HG02884 (cell line): ENCODE data around the gene GIGYF2.

Experiments used
- ATAC-seq: cut with Tn5 transposase; IDR thresholded peaks from one replicate; pipeline ENCODE4 v1.9.1; 2021; ENCODE audit warnings: mild to moderate bottlenecking, moderate library complexity; ENCODE audit not compliant: unreplicated experiment

Gene GIGYF2

DNA sequence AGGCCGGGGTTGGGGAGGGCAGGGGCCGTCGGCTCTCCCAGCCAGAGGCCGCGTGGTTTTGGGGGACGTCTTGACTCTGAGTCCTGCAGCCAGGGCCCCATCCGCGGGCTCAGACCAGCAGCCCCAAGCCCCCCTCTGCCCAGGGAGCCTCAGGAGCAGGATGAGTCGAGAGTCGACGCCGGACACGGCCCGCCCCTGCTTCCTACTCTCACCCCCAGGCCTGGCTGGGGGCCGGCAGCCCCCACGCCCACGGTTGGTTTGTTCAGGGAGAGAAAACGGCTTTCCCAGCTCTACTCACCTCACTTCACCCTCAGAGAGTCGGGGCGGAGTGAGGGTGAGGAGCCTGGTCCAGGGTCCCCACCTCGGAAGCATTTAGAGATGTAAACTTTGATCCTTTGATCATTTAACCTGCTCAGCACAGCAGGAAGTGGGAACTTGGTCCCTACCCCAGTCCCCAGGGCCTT lies 179.9 kb downstream of the GIGYF2 start:
- no peak for ATAC-seq

DNA sequence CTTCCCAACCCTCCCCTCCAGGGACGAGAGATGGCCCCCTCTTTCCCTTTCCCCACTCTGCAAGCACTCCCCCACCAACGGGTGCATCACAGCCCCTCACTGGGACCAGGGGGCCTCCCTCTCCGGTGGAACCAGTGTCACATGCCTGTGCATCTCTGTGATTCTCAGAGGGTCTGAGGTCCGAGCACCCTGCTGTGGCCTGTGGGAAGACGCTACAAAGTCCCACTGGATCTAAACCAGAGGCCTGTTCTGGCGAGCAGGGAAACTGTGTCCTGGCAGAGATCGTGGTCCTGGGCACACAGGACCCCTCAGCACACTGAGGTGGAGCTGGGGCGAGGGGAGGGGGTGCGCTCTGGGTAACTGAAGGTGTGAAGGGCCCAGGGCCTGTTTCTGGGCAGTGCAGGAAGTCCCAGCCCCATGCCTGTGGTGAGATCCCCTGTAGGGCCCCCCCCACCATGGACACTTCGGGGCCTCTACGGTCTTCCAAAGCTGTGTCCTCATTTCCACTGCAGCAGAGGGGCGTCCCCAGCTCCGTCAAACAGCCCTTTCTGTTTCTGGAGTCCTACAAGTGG lies 180.9 kb downstream of the GIGYF2 start:
- no peak for ATAC-seq

DNA sequence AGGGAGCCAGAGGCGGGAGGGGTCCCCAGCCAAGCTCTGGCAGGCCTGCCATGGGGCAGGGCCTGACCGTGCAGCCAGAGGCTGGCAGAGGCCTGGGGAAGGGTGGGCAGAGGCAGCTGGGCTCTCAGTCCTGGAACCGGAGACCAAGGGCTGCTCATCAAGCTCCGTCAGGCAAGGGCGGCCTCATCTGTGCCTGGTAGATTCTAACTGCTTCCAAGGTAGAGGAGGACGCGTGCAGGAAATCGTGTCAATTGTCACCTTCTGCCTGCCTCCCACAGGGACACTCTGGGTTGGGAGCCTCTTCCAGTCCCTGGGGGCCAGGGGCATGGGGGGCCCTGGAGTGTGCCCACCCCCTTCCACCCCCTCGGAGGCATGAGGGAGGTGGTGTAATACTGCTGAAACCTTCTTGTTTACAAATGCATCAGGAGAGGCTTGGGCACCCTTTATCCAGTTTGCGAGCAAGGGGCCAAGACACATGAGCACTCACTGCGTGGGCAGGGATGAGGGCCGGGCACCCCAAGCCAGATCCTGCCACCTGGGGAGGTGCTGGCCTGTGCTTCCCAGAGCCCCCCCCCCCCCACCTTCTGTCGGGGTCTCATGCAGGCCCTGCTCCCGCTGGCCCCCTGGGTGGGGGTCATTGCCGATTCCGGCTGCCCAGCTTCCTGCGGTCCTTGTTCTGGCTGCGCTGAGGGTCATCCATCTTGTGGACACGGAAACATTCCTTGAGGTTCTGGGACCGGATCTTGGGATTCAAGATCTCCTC lies 181.9 kb downstream of the GIGYF2 start:
- no peak for ATAC-seq

DNA sequence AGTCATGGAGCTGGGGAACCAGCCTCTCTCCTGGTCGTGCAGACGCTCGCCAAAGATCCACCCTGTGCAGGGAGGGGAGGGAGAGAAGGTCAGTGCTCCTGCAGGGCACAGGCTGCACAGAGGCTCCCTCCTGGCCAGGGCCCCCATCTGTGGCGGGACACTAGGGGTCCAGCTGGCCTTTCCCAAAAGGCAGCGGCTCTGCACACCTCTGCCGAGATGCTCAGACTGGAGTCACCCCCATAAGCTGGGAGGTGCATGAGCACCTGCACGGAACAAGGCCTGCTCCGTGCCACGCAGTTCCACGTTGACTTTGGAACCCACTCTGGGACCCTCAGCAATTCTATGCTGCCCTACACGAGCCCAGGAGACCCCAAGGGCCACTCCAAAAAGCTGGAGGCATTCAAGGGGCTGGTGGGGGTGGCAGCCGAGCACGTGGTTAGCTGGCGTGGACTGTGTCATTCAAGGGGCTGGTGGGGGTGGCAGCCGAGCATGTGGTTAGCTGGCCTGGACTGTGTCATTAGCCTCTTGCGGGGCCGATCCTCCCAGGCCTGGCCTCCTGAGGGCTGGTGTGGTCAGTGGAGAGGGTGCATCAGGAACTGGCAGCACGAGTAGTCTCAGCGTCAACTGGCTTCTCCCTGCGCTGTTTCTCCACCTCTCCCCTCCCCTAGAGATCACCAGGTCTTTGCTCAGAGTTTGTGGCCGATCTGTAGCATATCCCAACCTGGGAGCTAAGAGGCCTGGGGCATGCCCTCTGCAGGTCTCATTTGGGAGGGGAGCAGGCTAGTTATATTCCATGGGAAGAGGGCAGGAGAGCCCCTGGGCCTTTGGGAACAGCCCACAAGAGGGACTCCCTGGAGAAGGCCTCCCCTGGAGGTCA lies 182.7 kb downstream of the GIGYF2 start:
- no peak for ATAC-seq

DNA sequence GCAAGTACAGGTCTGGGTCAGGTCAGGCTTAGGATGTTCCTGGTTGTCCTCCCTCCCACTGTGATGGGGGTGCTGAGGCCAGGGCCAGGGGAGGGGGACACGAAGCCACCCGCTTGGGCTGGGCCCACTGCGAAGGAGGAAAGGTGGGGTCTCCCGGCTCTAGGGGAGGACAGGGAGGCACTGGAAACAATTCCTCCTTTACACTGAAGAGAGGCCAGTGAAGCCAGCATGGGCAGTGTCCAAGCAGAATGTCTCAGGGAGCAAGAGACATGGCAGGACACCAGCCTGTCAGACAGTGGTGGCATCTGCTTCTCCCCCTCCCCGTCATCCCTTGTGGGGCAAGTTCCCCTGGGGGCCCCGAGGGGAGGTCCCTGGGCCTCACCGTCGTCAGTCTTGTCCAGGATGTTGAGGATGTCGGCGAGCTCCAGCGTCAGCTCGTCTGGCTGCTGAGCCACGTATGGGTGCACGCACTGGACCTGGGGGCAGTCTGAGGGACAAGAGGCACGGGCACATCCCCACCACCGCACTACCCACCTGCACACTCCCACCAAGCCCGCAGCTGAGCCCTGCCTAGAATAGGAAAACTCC lies 183.7 kb downstream of the GIGYF2 start:
- ATAC-seq, result no peak

DNA sequence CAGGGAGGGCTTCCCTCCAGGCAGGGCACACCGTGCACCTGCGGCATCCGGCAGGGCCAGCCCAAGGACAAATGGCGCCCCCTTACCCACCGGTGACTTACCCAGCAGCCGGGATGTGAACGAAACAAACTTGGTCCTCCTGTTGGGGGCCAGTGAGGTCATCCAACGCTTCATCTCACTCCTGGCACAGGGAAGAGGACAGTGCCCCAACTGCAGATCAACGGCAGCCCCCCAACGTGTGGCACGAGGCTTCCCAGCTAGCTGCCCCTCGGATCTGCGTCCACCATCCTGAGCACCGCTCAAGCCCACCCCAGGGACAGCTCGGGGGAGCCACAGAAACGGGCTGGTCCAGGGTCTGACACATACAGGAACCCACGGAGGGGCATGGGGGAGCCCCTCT lies 185.0 kb downstream of the GIGYF2 start:
- ATAC-seq, result no peak

DNA sequence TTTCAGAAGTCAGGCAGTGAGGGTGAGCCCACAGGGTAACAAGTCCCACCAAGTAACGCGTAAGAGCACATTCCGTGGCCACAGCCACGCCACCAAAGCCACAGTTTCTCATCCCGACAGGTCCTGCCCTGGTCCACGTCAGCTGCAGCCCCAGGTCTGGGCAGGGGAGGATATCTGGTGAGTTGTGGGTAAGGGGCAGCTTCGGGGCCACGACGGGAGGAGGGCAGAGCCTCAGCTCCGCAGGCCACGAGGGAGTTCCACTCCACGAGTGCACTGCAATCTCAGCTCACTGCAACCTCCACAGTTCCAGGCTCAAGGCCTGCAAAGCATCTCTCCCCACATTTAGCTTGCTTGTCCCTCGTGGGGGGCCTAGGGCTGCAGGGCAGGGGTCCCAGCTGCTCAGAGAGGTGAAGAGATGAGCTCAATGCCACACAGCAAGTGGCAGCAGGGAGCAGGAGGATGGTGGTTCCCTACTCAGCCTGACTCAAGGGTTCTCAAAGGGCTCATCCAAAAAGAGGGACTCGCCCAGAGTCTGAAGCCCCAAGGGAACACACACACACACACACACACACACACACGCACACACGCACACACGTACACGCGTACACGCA lies 185.5 kb downstream of the GIGYF2 start:
- no peak for ATAC-seq

DNA sequence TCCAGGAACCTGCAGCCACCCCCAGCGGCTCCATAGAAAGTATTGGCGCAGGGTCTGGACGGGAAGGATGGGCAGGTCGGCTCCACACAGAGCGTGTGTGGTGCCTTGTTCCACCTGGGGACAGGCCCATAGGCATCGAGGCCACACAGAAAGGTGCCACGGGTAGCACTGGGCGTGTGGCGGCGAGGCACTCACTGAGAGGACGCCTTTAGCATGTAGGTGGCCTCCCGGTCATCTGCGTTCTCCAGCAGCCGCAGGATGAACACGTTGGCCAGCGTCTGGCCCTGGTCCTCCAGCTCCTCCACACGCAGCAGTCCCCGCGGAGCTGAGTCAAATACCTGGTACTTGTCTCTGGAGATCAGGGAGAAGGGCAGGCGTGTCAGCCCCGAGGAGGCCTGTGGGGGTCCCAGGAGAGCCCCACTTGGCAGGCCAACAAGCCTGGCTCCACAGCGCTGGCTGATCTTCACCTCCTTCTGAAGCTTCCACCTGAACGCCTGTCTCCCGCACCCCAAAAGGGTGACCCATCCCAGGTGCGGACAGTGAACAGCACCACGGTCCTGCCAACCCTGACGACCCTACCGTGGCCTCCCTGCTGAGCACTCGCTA lies 186.1 kb downstream of the GIGYF2 start:
- no peak for ATAC-seq

DNA sequence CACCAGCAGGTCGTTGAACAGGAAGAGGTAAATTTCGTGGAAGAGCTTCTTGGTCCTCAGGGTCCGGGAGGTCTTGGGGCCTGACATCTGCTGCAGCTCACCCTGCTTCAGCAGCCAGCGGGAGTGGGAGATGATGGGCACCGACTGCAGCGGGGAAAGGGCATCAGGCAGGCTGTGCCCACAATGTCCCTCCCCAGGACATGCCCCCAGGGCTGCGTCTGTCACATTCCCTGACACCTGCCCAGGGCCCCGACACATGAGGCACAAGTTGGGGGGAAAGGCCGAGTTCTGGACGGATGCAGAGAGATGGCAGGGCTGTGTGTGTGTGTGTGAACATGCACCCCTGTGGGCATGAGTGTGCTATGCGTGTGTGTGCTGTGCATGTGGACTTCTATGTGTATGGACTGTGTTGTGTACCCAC lies 186.9 kb downstream of the GIGYF2 start:
- no peak for ATAC-seq

DNA sequence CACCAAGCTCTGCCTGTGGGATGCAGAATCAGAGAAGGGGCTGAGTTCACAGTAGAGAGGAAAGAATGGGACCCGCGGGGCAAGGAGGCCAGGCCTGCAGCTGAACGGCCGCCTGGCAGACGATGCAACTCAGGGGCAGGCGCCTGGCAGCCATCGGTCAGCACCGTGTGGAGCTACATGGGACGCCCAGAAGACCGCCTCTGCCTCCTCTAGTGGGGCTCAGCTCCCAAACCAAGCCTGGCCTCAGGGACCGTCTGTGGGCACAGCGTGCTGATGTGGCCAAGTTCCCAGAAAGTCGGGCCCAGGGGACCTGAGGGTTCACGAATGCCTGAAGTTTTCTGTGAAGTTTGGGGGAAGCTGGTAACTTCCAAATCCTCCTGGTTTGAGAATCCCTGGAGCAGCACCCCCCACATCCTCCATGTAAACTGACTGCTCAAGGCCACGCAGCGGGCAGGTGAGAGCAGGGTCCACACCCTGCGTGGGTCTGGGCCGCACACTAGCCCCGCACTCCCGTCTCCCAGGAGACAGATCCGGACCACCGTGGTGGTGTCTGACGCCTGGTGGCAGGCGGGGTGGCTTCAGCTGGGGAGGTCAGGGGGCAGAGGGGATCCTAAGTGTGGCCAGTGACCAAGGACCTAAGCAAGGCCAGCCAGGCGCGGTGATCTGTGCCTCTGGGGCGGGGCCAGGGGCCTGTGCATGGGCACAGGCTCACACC lies 187.6 kb downstream of the GIGYF2 start:
- no peak for ATAC-seq

DNA sequence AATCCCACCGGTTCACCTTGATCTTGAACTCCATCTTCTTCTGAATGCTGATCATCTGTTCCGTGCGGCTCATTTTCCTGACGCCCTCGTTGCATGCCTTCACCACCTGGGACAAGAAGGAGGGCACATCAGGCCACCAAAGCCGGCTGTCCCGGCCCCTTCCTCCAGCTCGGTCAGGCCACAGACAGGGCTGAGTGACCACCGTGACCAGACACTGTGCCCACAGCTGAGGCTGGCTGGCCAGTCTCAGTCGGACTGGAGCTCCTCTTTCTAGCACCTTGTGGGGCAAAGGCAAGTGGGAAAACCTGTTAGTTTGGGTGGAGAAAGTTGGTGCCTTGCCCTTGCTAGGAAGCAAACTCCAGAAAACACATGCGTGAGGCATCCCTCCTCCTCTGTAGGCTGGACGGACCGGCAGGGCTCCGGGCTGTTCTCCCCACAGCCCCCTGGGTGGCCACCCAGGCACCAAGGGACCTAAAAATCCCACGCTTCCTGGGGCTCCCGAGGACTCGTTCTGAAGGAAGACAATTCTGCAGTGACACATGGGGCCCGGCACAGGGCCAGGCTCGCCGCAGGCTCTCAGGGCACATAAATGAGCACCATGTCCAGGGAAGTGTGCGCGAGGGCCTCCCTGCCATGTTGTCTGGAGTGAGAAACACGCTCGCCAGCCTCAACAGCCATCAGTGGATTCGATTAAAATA lies 188.3 kb downstream of the GIGYF2 start:
- ATAC-seq, result no peak

DNA sequence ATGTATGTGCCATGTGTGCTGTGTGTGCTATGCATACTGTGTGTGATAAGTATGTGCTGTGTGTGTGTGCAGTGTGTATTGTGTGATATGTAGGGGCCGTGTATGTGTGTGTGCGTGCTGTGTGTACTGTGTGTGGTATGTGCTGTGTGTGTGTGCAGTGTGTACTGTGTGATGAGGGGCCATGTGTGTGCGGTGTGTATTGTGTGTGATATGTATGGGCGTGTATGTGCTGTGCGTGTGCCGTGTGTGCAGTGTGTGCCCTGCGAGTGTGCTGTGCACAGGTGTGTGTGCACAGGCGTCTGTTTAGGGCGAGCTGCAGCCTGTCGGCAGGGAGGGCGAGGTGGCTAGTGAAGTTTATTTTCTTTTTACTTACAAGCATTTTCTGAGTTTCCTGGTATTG lies 189.0 kb downstream of the GIGYF2 start:
- no peak for ATAC-seq

DNA sequence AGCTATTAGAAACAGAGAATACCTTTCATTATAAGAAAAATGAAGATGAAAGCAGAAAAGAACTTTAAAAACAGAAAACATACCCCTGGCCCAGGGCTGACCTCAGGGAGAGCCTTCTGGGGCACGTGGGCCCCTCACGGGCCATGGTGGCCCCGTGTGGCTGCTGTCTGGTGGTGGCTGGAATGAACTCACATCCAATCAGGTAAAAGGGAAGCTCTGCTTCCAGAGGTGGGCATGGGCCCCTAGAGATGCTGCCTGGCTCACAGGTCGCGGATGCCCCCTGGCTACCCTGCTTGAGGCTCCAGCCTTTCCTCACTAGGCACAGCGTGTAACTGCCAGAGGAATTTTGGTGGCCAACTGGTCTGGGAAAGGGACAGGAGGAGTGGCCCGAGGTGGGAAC lies 189.5 kb downstream of the GIGYF2 start:
- ATAC-seq, result no peak

DNA sequence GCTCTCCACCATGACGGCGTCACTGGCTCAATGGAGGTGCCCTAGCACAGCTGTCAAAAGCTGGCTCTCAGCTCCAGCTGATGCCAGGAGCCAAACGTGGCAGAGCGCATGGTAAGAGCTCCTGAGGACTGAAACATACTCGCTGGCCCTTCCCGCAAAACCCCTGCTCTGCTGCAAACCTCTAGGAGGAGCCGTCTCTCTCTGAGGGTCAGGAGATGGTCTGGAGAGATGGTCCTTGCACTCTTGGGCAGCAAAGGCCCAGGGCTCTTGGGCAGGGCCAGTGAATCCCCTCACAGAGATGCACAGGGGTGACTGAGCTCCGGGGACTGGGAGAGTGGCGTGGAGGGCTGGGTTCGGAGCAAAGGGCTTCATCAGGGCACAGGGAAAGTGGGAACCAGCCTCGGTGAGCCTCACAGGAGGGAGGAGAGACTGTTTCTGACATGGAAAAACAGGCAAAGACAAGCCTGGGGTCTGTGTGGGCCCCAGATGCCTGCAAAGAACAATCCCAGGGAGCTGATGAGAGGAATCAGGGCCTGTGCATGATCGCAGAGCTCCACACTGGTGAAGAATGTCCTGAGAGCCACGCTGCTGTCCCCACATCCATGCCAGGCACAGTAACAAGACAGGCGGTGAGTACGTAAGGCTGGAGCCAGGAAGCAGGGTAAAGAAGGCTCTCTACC lies 190.2 kb downstream of the GIGYF2 start:
- no peak for ATAC-seq

DNA sequence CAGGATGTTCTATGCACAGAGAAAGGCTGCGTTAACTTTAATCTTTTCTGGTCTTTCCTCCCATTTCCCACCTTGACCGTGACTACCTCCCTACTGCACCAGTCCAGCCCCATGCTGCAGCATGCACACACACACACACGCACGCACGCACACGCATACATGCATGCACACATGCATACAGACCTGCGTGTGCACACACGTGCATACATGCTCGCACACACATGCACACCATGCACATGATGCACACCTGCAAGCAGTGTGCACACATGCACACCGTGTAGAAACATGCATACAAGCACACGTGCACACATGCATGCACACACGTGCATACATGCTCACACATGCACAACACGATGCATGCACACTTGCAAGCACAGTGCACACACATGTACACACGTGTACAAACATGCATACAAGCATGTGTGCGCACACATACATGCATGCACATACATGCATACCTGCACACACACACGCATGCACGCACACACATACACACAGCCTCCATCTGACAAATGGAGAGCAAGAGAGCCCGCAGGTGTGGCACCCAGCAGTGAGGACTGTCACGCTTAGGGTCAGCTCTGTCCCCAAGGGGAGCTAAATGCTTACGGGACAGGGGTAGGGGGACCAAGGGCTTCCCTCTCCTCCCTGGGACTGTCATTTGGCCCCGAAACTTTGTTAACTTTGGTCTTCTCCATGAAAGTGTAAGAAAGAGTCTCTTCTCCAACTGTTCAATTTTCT lies 191.1 kb downstream of the GIGYF2 start:
- no peak for ATAC-seq

DNA sequence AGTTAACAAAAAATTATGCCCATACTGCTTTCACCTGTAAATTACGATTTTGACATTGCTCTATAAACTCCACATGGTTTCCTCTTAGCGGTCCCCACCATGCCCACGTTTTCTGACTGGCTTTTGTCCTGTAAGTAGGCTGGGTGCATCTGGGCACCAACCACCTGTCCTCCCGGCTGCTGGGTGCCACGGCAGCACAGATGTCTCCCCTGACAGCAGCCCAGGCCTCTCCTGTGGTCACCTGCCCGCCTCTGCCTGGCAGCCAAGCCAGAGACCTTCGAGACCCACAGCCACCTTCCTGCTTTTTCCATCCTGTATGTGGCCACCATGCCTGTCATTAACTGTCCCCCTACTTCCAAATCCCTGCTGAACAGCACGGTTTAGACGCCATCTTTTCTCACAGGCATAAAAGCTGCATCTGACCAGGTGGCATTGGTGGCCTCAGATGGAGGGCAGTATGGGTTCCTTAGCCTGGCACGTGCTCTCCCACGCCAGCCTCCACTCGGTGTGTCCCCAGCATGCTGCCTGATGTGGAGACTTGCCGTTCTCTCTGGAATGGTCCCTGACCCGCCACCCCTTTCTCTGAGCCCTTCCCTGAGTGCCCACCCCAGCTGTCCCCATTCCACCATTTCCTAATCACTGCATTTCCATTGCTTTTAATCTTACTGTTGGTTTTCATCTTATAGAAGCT lies 191.9 kb downstream of the GIGYF2 start:
- ATAC-seq, result no peak

DNA sequence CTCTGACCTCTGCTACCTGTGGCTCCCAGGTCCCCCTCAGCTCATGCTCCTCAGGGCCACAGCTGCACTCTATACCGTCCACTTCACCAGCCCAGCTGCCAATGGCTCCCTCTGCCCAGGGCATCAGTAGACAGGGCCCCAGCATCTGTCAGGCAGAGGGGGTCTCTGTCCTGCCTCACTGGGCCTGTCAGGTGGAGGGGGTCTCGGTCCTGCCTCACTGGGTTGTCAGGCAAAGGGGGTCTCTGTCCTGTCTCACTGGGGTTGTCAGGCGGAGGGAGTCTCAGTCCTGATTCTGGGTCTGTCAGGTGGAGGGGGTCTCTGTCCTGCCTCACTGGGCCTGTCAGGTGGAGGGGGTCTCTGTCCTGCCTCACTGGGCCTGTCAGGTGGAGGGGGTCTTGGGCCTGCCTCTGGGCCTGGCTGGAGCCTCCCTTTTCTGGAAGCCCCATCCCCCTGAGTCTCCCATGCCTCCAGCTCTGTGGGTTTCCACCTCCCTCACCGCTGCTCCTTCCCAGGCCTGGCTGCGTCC lies 192.8 kb downstream of the GIGYF2 start:
- ATAC-seq, result no peak
